Osteocyte (in vitro differentiated cells): ENCODE measurements around the gene TCAIM. TPM values are rescaled to one million over a fixed set of nuclear protein-coding genes. Genes with fewer than 3 reads are reported as not detected.

ENCODE experiments used
- DNase-seq: peaks from one replicate; pipeline ENCODE4 v3.0.0; 2021; ENCODE audit warnings: mixed read lengths; ENCODE audit not compliant: unreplicated experiment; ENCODE audit errors: extremely low spot score
- H3K27ac Mint-ChIP-seq: one replicate; pipeline ENCODE4 v1.8.0; 2021; ENCODE audit warnings: mild to moderate bottlenecking, mixed read lengths; ENCODE audit not compliant: unreplicated experiment
- H3K27me3 Mint-ChIP-seq: one replicate; pipeline ENCODE4 v1.8.0; 2021; ENCODE audit warnings: mixed read lengths; ENCODE audit not compliant: unreplicated experiment
- H3K36me3 Mint-ChIP-seq: one replicate; pipeline ENCODE4 v1.8.0; 2021; ENCODE audit warnings: mixed read lengths; ENCODE audit not compliant: unreplicated experiment
- H3K4me1 Mint-ChIP-seq: one replicate; pipeline ENCODE4 v1.8.0; 2021; ENCODE audit warnings: mixed read lengths; ENCODE audit not compliant: unreplicated experiment
- H3K4me3 Mint-ChIP-seq: one replicate; pipeline ENCODE4 v1.8.0; 2021; ENCODE audit warnings: mild to moderate bottlenecking, moderate library complexity, mixed read lengths; ENCODE audit not compliant: unreplicated experiment
- H3K9me3 Mint-ChIP-seq: one replicate; pipeline ENCODE4 v1.8.0; 2021; ENCODE audit warnings: mixed read lengths; ENCODE audit not compliant: unreplicated experiment
- CTCF ChIP-seq: fragments of 200-600 bp; sonication (generic); IDR thresholded peaks from 2 replicates; pipeline ENCODE4 v1.5.0; 2021; ENCODE audit warnings: antibody characterized with exemption, mild to moderate bottlenecking, moderate library complexity
- total RNA-seq: library from RNA; stranded (reverse); gene quantifications from 2 replicates; pipeline ENCODE4 v1.2.1, GENCODE V29; 2021

Gene TCAIM
- total RNA-seq, 1 donor from 2014 or later: 30.2 TPM

GRCh38 chr3:44444437-44444836, 105.9 kb downstream of the TCAIM start:
- Mint-ChIP-seq H3K36me3 (peaks cover 56% of the 10 kb centered on the region), H3K27ac (no peak overlapping the region), H3K9me3 (peaks cover 28% of the 10 kb centered on the region), H3K4me3 (no peak overlapping the region), H3K4me1 (no peaks in the 10 kb centered on the region), H3K27me3 (no peaks in the 10 kb centered on the region)
- no peak for DNase-seq
- TF ChIP-seq CTCF: no peak

GRCh38 chr3:44444896-44445691, 106.5 kb downstream of the TCAIM start:
- peaks cover 59% of the 10 kb centered on the region for H3K36me3 Mint-ChIP-seq
- H3K27me3 Mint-ChIP-seq: no peaks in the 10 kb centered on the region
- no peak for TF ChIP-seq CTCF
- H3K9me3 Mint-ChIP-seq: peaks cover 29% of the 10 kb centered on the region
- no peak for DNase-seq
- H3K4me3 Mint-ChIP-seq: no peak overlapping the region
- no peaks in the 10 kb centered on the region for H3K4me1 Mint-ChIP-seq
- H3K27ac Mint-ChIP-seq: no peak overlapping the region

- Mint-ChIP-seq H3K9me3 (peaks cover 29% of the 10 kb centered on the region), H3K27ac (no peak overlapping the region), H3K4me3 (no peak overlapping the region), H3K4me1 (no peaks in the 10 kb centered on the region), H3K36me3 (peaks cover 66% of the 10 kb centered on the region), H3K27me3 (no peaks in the 10 kb centered on the region)
- DNase-seq: no peak
- no peak for TF ChIP-seq CTCF
Measured at GRCh38 chr3:44445786-44446185, 107.2 kb downstream of the TCAIM start.

- Mint-ChIP-seq H3K9me3 (peaks cover 29% of the 10 kb centered on the region), H3K4me1 (no peaks in the 10 kb centered on the region), H3K4me3 (no peak overlapping the region), H3K36me3 (peaks cover 71% of the 10 kb centered on the region), H3K27me3 (no peaks in the 10 kb centered on the region), H3K27ac (no peak overlapping the region)
- no peak for TF ChIP-seq CTCF
- no peak for DNase-seq
Measured at GRCh38 chr3:44446929-44447328, 108.4 kb downstream of the TCAIM start.

- no peak for TF ChIP-seq CTCF
- H3K27me3 Mint-ChIP-seq: no peaks in the 10 kb centered on the region
- H3K9me3 Mint-ChIP-seq: peaks cover 29% of the 10 kb centered on the region
- no peak for DNase-seq
- peaks cover 75% of the 10 kb centered on the region for H3K36me3 Mint-ChIP-seq
- H3K4me1 Mint-ChIP-seq: no peaks in the 10 kb centered on the region
- no peak overlapping the region for H3K27ac Mint-ChIP-seq
- no peak overlapping the region for H3K4me3 Mint-ChIP-seq
Measured at GRCh38 chr3:44451441-44451840, 112.9 kb downstream of the TCAIM start.
